HG03066 (cell line): ENCODE results near the gene TRIM32.
A peak's percentile ranks its signal among the peaks of the same experiment; 100 is the strongest.
"Not testable (repeated sequence)": the region's sequence is repeated elsewhere in the genome, so short reads cannot be mapped to it uniquely, and the experiment has no call there.

Experiments used
- ATAC-seq: cut with Tn5 transposase; IDR thresholded peaks from one replicate; pipeline ENCODE4 v1.9.1; 2021; ENCODE audit warnings: low read depth; ENCODE audit not compliant: unreplicated experiment

Gene TRIM32

GRCh38 chr9:116674210-116674980, 12.7 kb upstream of the TRIM32 start:
- ATAC-seq: no peak

GRCh38 chr9:116683535-116683934, 3.6 kb upstream of the TRIM32 start:
- ATAC-seq: no peak

- ATAC-seq: no peak
Observed at GRCh38 chr9:116685166-116685565, 1.9 kb upstream of the TRIM32 start.

GRCh38 chr9:116686135-116686534, 970 bp upstream of the TRIM32 start:
- ATAC-seq: no peak

- ATAC-seq: peak; percentile 39
Observed at GRCh38 chr9:116686693-116687073, 422 bp upstream of the TRIM32 start.

- ATAC-seq: peak; percentile 1
Observed at GRCh38 chr9:116687754-116688135, 640 bp downstream of the TRIM32 start.

- ATAC-seq: no peak
Observed at GRCh38 chr9:116688806-116689485, 1.8 kb downstream of the TRIM32 start.

GRCh38 chr9:116689486-116690032, 2.5 kb downstream of the TRIM32 start:
- ATAC-seq: no peak

GRCh38 chr9:116690805-116691204, 3.7 kb downstream of the TRIM32 start:
- ATAC-seq: not testable (repeated sequence)

GRCh38 chr9:116691607-116692006, 4.5 kb downstream of the TRIM32 start:
- no peak for ATAC-seq

GRCh38 chr9:116692616-116693015, 5.5 kb downstream of the TRIM32 start:
- no peak for ATAC-seq

GRCh38 chr9:116693233-116693731, 6.2 kb downstream of the TRIM32 start:
- no peak for ATAC-seq

- ATAC-seq: no peak
Observed at GRCh38 chr9:116694785-116695291, 7.7 kb downstream of the TRIM32 start.

- no peak for ATAC-seq
Observed at GRCh38 chr9:116695438-116695837, 8.3 kb downstream of the TRIM32 start.

GRCh38 chr9:116697362-116697761, 10.3 kb downstream of the TRIM32 start:
- no peak for ATAC-seq

- no peak for ATAC-seq
Observed at GRCh38 chr9:116697887-116698286, 10.8 kb downstream of the TRIM32 start.

- no peak for ATAC-seq
Observed at GRCh38 chr9:116700279-116700678, 13.2 kb downstream of the TRIM32 start.

- ATAC-seq: no peak
Observed at GRCh38 chr9:116700882-116701865, 14.1 kb downstream of the TRIM32 start.

- no peak for ATAC-seq
Observed at GRCh38 chr9:116701940-116702642, 15.0 kb downstream of the TRIM32 start.

- no peak for ATAC-seq
Observed at GRCh38 chr9:116703634-116704033, 16.5 kb downstream of the TRIM32 start.
